Measurements from ENCODE around the gene TAX1BP1. TPM values are rescaled to one million over a fixed set of nuclear protein-coding genes. Genes with fewer than 3 reads are reported as not detected.

TAX1BP1 gene
- total RNA-seq, 1 donor from 2014 or later, result 87.6 TPM

DNA sequence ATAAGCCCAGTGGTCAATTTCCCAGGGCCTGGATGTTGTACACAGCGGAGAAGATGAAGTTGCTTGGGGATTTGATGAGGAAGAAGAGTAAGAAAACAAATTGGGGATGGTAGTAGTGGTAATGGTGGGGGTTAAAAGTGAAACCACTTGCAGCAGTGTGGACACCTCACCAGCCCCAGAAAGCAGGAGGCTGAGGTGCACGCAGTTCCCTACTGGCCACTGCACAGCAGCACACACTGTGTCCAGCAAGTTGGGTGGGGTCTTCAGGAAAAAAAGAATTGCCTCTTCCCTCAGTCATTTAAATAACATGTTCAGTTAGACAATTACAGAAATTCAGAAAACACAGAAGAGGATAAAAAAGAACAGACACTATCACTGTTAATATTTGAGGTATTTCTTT, 96.6 kb downstream of the TAX1BP1 start:
- Mint-ChIP-seq H3K4me3 (no peak overlapping the region), H3K9me3 (no peaks in the 10 kb centered on the region), H3K27ac (no peak overlapping the region), H3K36me3 (peaks cover 5% of the 10 kb centered on the region), H3K4me1 (ENCODE audit: unreplicated experiment) (no peaks in the 10 kb centered on the region), H3K27me3 (no peaks in the 10 kb centered on the region)
- TF ChIP-seq, protein P1, sequence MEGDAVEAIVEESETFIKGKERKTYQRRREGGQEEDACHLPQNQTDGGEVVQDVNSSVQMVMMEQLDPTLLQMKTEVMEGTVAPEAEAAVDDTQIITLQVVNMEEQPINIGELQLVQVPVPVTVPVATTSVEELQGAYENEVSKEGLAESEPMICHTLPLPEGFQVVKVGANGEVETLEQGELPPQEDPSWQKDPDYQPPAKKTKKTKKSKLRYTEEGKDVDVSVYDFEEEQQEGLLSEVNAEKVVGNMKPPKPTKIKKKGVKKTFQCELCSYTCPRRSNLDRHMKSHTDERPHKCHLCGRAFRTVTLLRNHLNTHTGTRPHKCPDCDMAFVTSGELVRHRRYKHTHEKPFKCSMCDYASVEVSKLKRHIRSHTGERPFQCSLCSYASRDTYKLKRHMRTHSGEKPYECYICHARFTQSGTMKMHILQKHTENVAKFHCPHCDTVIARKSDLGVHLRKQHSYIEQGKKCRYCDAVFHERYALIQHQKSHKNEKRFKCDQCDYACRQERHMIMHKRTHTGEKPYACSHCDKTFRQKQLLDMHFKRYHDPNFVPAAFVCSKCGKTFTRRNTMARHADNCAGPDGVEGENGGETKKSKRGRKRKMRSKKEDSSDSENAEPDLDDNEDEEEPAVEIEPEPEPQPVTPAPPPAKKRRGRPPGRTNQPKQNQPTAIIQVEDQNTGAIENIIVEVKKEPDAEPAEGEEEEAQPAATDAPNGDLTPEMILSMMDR (conservative IDR thresholded peaks at IDR 0.05), result no peak
- no peak for DNase-seq (ENCODE audit: extremely low spot score, unreplicated experiment)

DNA sequence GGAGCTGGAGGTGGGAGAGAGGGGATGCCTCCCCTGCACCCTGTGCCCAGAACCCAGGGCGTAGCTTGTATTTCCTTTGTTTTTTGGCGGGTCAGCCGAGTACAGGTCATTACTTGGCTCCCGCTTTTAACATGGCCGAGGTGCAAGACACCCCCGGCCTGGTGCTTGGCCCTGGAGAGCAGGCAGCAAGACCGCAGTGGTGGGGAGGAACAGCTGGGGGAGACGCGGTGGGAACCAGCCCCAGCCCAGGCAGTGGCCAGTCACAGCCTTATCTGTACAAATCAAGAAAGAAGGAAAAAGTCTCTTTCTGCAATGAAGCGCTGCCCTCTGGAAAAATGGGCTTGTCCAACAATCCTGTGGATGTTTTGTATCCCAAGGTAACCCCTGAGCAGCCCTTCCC, 99.1 kb downstream of the TAX1BP1 start:
- Mint-ChIP-seq H3K27me3 (no peaks in the 10 kb centered on the region), H3K36me3 (no peaks in the 10 kb centered on the region), H3K27ac (no peak overlapping the region), H3K4me3 (no peak overlapping the region), H3K4me1 (ENCODE audit: unreplicated experiment) (peaks cover 10% of the 10 kb centered on the region), H3K9me3 (no peaks in the 10 kb centered on the region)
- TF ChIP-seq, protein P1 (conservative IDR thresholded peaks at IDR 0.05), result no peak
- no peak for DNase-seq (ENCODE audit: extremely low spot score, unreplicated experiment)

DNA sequence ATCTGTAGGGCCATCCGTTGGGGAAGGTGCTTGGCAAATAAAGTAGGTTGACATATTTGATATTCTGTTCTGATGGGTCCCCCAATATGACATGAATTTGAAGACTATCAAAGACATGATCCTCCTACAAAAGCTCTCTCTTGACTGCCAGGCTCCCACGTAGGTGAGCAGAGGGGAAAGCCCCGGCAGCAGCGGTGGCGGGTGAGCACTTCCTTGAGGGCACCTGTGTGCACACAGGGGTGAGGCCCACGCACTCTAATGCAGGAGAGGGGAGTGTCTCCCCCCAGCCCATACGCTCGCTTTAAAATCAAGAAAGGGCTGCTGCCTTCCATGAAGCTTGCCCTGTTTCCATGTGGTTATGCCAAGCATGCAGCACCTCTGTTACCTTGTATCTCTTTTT, 100.4 kb downstream of the TAX1BP1 start:
- H3K4me1 Mint-ChIP-seq (ENCODE audit: unreplicated experiment), result peaks cover 10% of the 10 kb centered on the region
- no peaks in the 10 kb centered on the region for H3K27me3 Mint-ChIP-seq
- no peaks in the 10 kb centered on the region for H3K9me3 Mint-ChIP-seq
- H3K27ac Mint-ChIP-seq, result no peak overlapping the region
- DNase-seq (ENCODE audit: extremely low spot score, unreplicated experiment), result no peak
- H3K36me3 Mint-ChIP-seq, result no peaks in the 10 kb centered on the region
- TF ChIP-seq, protein P1 (conservative IDR thresholded peaks at IDR 0.05), result no peak
- no peak overlapping the region for H3K4me3 Mint-ChIP-seq

DNA sequence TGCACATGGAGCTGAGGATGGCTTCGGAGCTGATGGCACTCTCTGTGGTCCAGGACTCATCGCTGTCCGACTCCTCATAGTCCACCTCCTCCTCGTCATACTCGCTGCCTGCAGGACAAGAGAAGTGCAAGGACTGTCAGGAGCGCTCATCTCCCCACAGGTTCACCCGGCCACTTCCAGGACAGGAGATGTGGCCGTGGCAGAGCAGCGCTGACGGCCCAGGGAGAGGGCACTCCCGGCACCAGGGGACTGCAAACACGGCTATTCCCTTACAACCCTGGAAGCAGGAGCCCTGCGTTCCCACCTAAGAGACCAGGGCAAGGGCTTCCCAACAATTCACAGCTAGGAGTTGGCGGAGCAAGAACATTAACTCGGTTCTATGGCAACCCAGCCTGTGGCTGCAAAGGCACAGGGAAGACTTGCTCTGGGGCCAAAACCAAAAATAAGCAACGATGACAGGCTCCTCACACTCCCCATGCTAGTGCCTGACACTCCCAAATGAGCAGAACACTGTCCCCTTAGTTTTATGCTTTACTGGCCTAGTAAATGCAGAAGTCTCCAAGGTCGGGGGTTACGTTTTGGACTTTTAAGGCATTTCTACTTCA, 100.9 kb downstream of the TAX1BP1 start:
- no peak overlapping the region for H3K4me3 Mint-ChIP-seq
- no peak overlapping the region for H3K27ac Mint-ChIP-seq
- peaks cover 10% of the 10 kb centered on the region for H3K4me1 Mint-ChIP-seq (ENCODE audit: unreplicated experiment)
- H3K36me3 Mint-ChIP-seq, result no peaks in the 10 kb centered on the region
- no peak for DNase-seq (ENCODE audit: extremely low spot score, unreplicated experiment)
- H3K27me3 Mint-ChIP-seq, result no peaks in the 10 kb centered on the region
- TF ChIP-seq, protein P1 (conservative IDR thresholded peaks at IDR 0.05), result no peak
- no peaks in the 10 kb centered on the region for H3K9me3 Mint-ChIP-seq

DNA sequence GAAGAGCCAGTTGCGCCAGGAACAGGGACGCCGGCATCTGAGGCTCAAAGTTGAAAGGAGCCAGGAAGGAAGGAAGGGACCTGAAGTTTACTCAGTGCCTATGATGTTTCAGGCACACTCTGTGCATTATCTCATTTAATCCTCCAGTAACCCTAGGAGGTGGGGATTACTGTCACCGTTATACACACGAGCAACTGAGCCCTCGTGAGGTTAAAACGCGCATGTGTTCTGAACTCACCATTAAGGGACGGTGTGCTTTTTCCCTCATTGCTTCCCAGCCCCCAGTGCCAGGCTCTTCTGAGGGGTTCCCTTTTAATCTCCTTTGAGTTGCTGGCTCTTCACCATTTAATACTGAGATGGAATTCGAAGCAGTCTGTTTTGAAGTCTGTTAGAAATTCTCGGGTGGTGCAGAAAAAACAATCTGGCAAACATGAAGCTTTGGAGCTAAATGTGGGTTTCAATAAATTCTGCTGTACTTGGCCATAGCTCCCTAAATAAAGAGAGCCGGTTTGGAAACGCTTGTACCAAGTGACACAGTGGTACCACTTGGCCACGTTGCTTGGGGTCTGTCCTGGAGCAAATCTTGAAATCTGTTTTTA, 102.2 kb downstream of the TAX1BP1 start:
- H3K9me3 Mint-ChIP-seq, result no peaks in the 10 kb centered on the region
- H3K27me3 Mint-ChIP-seq, result no peaks in the 10 kb centered on the region
- no peaks in the 10 kb centered on the region for H3K36me3 Mint-ChIP-seq
- DNase-seq (ENCODE audit: extremely low spot score, unreplicated experiment), result no peak
- H3K4me3 Mint-ChIP-seq, result no peak overlapping the region
- H3K4me1 Mint-ChIP-seq (ENCODE audit: unreplicated experiment), result peaks cover 10% of the 10 kb centered on the region
- TF ChIP-seq, protein P1 (conservative IDR thresholded peaks at IDR 0.05), result no peak
- peak overlapping the region; percentile 20 for H3K27ac Mint-ChIP-seq

Data from type B pancreatic cell (in vitro differentiated cells).